Keratinocyte (primary cell): ENCODE results near the gene ADIPOR2.

Source experiments
- CTCF ChIP-seq, 3 experiments: IDR thresholded peaks in 1 of 3; conservative IDR thresholded peaks in 1 of 3; optimal IDR thresholded peaks in 1 of 3; 2 replicates in 2 of 3; 3 replicates in 1 of 3; pipeline versions ENCODE3 to v1.5.1; 2011; ENCODE audit warnings: low read length in 3 of 3, mild to moderate bottlenecking in 3 of 3, moderate library complexity in 2 of 3, control low read depth in 1 of 3, inconsistent platforms in 1 of 3; ENCODE audit not compliant: insufficient read depth in 2 of 3; ENCODE audit errors: extremely low read depth in 1 of 3
- EZH2 ChIP-seq: IDR thresholded peaks from one replicate; pipeline ENCODE4 v1.6.1; 2012; ENCODE audit warnings: inconsistent platforms, mild to moderate bottlenecking, low read length, moderate library complexity

- TF ChIP-seq CTCF (optimal IDR thresholded peaks at IDR 0.05 in 1 of 3, IDR thresholded peaks at IDR 0.05 in 1 of 3, conservative IDR thresholded peaks at IDR 0.05 in 1 of 3; ENCODE audit: extremely low read depth in 1 of 3, insufficient read depth in 2 of 3, low read length in 3 of 3), result no peak
- TF ChIP-seq EZH2, result no peak
These were observed 109.1 kb downstream of the ADIPOR2 start for GRCh38 chr12:1799882-1800400.
